DMS153 (cell line): ENCODE results near the gene MED14.

Experiments
- DNase-seq: peaks from one replicate; lab custom pipeline; 2025; lab: John Stamatoyannopoulos, UW

The MED14 gene

DNA sequence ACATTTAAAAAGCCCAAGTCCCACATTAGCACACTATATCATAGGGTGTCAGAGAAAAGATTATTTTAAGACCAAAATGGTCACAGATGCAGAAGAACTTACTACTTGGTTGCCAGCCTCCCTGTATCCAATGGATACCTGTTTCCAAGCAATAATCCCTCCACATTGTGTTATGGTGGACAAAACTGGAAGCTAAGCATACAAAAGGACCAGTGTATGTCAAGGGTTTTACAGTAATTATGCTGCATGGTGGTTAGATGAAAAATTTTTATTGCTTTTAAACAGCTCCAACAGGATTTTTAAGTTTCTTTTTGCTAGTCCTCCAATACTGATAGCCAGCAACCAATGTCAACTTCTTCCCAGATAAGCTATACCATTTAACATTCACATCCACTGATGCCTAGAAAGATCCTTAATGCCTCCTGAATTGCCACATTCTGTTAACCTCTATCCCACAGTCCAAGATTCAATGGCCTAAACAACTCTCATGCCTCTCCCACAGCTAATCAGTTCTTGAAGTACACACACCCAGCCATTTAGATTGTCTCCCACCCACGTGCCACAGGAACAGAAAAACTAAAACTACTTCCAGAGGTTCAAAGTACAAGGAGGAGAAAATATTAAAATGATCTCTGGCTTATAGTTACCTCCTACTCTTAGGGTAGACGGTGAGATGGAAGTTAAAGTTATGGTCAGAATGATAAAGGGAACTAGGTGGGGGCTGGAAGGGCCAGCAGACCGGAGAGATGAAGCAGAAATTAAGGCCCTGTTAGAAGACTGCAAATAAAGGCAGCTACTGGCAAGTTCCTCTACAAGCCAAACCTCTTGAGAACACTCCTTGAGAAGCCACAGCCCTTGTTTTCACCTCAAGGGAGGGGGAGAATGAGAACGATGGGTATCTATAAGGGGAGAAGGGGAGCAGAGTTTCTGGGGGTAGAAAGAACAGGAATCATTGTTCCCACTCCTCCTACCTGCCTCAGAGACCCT, 5.5 kb downstream of the MED14 start:
- no peak for DNase-seq

DNA sequence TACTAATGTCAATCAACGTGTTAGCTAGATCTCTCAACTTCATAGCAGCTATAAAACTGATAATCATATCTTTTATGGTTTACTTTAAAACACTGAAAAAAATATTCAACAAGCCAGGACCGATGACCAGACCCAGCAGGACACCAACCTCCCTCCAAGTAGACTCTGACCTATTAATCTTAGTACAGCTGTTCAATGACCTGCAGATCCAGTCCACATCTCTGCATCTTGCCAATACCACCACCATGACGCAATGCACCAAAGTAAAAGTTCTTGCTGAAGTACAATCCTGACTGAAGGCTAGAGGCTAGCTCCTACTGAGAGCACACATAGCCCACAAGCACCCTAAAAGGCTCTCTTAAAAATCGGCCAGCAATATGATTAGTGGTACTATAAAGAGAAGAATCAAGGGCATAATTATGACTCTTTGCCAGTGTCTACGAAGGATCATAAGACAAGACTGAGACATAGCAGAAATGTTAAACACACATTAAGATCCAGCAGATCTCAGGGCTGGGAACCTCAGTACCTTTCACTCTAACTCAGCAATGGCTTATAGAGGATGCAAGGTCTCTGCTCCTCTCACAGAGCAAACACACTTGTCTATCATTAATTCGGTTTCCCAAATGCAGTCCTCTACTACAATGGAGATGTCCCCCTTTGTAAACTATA, 7.6 kb downstream of the MED14 start:
- no peak for DNase-seq

DNA sequence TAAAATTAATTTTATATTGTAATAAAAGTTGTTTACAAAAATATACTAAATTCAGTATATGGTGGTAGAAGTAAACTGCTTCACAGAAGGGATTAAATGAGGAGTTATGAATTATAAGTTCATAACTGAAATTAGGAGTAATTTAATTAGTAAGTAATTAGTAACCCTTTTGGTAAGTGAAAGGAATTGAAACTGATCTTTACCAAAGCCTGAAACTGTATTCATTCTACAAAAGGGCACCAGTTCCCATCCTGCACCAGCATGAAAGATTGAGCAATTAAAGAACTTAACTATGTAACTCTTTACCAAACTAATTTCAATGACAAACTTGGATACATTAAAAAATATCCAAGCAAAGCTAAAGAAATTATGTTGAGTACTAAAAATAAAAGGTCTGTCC, 8.2 kb downstream of the MED14 start:
- DNase-seq = no peak

DNA sequence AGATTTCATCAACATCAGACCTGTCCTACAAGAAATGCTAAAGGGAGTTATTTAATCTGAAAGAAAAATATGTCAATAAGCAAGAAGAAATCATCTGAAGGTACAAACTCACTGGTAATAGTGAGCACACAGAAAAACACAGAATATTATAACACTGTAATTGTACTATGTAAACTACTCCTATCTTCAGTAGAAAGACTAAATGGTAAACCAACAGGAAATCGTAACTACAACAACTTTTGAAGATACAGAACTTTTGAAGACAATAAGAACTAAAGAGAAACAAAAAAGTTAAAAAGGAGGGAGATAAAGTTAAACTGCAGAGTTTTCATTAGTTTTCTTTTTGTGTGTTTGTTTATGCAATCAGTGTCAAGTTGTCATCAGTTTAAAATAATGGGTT, 12.4 kb downstream of the MED14 start:
- no peak for DNase-seq

DNA sequence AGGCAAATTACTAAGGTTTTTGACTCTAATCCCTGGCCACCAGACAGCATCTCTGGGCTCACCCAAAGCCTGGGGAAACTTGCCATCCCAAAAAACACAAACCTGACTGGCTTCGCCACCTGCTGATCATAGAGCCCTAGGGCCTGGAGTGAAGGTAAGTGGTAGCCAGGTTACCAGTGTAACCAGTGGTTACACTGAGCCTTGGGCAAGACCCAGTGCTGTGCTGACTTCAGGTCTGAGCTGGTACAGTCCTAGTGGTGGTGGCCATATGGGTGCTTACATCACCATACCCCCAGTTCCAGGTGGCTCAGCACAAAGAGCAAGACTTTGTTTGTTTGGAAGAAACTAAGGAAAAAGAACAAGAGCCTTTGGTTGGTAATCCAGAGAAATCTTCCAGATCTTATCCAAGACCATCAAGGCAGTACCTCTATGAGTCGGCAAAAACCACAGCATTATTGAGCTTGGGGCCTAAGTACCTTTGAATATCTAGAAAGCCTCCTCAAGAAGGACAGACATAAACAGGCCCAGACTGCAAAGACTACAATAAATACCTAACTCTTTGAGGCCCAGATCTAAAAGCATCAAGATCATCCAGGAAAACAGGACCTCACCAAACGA, 13.7 kb downstream of the MED14 start:
- no peak for DNase-seq

DNA sequence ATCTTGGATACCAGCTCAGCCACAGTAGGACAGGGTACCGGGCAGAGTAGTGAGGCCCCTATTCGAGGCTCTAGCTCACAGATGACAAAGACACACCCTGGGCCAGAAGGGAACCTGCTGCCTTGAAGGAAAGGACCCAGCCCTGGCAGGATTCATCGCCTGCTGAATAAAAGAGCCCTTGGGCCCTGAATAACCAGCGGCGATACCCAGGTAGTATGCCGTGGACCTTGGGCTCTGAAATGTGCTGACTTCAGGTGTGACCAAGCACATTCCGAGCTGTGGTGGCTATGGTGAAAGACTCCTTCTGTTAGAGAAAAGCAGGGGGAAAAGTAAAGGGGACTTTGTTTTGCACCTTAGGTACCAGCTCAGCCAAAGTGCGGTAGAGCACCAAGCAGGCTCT, 14.6 kb downstream of the MED14 start:
- DNase-seq = no peak

DNA sequence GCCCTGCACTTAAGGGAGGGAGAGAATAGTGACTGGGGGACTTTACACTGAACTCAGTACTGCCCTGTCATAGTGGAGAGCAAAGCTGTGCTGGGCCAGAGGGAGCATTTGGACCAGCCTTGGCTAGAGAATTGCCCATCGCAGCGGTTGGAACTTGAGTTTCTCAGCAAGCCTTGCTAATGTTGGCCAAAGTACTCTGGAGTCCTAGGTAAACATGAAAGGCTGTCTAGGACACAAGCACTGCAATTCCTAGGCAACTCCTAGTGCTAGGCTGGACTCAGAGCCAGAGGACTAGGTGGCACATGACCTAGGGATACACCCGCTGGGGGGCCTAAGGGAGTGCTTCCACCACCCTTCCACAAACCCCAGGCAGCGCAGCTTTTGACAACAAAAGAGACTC, 15.0 kb downstream of the MED14 start:
- no peak for DNase-seq

DNA sequence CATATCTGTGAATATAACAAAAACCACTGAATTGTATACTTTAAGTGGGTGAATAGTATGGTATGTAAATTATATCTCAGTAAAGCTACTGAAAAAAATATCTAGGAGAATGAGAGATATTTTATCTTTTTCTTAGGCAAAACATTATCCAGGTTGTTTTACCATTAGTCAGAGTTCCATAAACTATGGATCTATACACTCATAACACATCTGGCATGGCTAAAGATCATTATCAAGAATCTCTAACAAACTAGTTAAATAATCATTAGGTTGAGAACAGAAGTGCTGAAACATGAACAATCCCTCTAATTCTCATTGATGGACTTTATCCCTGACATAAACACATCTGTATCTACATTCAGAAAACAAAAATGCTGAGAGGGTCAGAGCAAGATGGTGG, 15.6 kb downstream of the MED14 start:
- DNase-seq = no peak

DNA sequence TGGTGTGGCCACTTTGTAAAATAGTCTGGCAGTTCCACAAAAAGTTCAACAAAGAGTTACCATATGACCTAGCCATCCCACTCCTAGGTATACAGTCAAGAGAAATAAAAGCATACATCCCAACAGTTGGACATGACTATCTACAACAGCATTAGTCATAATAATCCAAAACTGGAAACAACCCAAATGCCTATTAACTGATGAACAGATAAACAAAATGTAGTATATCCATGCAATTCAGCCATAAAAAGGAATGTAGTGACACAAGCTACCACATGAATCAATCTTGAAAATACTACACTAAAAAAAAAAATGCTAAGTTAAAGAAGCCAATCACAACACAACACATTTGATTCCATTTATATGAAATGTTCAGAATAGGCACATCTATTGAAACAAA, 16.1 kb downstream of the MED14 start:
- DNase-seq = no peak

DNA sequence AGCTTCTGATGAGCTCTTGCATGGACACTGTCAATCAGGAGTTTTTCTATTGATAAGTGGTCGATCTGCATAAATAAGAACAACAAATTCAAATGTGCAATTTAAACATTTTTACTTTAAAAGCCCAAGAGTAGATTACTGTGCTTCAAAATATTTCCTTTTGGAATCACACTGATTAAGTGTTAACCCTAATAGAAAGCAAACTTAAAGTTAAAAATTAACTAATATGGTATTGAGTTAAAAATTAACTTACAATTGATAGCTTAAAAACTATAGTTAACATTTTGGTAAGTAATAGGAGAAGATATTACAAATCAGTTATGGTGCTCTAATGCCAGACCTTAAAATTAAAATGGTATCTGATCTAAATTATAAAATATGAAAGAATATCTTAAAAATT, 25.9 kb downstream of the MED14 start:
- no peak for DNase-seq

DNA sequence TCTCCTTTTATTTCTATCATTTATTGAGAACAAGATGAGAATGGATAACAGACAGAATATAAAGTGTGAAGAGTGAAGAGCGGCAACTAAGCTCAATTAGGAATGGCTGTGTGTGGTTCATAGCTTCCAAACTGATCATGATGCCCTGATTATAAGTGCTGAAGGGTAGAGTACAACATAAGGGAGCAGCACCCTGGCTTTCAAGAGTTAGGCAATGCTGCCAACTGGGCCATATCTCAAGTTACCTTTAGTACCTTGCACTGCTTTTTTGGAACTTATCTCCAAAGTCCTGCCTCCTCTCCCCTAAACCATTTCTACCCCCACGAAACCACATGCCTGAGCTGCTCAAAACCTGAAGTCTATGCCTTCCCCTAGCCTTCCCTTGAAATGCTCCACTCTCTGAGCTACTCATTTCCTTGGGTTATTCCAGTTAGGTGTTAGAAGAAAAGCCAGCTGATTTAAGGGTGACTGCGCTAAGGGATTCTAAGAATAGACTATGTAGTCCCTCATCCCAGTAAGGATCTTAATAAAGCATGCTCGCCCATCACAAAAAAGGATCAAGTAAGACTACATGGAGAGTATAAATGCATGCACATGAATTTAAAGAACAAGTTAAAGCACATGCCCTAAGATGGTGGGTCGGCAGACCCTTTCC, 29.6 kb downstream of the MED14 start:
- DNase-seq = no peak

DNA sequence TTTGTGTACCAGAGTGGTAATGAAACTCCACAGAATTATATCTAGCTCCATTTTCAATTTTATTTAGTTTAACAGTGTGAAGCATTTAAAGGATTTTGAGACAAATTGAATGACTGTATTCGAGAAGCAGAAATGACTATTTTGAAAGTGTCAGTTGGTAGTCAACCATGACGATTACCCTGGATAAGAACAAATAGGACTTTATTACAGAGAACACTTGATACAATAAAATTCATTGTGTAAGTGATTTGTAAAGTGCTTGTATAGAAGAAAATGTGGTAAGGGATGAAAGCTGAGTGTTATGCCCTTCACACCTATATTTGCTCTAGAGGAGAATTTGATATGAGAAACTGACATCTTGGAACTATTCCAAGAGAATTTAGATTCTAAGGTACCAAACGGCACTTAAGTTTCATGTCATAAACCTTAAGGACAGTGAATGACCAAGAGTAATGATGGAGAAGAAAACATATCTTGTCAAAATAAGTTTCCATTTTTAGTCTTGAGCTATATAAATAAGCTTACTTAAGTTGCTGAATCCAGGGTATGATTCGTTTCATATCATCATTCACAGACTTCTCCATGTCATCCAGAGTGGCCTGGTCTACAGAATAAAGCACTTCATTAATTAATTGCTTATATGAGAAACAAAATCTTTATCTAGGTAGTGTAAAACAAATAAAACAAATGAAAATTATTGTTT, 34.6 kb downstream of the MED14 start:
- DNase-seq = no peak

DNA sequence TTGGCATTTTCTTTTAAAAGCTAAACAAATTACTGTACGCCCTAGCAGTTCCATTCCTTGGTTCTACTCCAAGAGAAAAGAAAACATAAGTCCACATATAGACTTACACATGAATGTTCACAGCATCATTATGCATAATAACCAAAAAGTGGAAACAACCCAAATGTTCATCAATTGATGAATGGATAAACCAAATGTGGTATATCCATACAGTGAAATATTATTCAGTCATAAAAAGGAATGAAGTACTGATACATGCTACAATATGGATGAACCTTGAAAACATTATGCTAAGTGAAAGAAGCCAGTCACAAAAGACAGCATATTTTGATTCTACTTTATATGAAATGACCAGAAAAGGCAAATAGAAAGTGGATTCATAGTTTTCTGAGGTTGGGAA, 36.5 kb downstream of the MED14 start:
- no peak for DNase-seq

DNA sequence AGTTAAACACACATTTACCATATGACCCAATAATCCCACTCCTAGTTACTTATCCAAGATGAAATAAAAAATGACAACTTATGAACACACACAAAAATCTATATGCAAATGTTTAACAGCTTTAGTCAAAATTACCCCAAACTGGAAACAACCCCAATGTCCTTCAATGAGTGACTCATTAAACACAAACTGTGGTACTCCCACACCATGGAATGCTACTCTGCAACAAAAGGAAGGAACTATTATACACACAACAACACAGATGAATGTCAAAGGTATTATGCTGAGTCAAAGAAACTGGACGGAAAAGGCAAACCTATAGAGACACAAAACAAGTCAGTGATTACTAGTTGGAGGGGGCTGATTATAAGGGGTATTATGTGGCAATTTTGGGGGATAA, 40.5 kb downstream of the MED14 start:
- no peak for DNase-seq

DNA sequence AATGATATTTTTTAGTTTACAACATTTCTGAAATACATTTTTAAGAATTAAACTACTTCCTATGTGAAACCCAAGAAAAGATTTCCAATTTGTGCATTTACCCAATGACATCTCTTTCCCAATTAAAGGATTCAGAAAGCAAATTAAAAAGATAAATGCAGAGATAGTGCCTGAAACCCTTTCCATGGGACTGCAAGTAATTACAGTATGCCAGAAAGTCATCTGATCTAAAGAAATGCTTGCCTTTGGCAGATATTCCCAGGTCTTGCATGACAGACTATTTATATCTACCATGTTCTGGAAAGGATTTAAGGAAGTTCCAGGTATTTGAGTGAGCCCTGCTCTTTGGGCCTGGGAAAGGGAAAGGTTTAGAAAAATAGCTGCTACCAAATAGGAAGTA, 46.4 kb downstream of the MED14 start:
- no peak for DNase-seq

DNA sequence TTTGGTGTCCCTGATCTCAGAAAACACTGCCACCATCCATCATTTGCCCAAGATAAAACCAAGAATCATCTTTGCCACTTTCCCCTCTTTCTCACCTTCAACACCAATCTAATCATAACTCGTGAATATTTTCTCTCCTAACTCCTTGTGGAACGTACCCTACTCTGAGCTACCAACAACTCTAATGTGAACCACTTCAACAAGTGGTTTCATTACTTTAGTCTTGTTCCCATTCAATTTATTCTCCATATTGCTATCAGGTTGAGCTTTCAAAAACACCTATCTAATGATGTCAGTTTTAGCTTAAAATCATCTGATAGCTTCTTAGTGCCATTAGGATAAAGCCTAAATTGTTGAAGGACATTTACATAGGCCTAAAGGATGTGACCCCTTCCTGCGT, 48.2 kb downstream of the MED14 start:
- no peak for DNase-seq

DNA sequence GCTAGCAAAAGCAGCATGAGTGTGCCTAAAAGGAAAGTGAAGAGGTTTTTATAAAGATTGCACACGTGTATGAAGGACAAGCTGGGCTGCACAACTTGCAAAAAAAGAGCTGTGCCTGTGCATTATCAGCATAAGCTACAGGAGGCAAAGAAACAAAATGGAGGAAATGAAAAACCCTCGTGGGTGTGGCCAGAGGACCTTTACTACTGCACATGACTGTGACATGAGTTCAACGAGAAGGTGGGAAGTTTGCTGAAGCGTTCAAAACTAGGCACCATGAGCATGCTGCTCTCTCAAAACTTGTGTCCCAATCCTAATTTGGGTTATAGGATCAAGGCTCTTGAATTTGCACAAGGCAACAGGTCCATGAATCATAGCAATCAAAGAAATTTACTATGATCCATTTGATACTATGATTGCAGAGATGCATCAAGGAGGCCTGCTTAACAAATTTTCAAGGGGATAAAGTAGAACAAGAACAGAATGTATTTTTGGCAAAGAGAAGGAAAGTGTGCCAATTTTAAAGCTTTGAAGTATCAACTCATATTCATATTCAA, 49.9 kb downstream of the MED14 start:
- no peak for DNase-seq

DNA sequence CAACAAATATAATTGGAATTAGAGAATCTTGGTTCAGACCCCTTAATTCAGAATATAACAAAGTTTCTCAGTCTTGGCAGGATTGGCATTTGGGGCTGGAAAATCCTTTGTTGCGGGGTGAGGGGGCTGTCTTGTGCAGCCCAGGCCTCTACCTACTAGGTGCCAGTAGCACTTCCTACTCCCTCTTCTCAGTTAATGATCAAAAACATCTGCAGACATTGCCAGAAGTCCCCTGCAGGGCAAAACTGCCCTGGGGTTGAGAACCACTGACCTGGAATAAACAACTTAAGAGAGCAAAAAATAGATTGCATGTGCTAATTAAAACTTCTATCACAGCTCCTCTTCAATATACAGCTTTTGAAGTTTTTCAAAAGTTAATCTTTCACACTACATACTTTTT, 51.2 kb downstream of the MED14 start:
- no peak for DNase-seq

DNA sequence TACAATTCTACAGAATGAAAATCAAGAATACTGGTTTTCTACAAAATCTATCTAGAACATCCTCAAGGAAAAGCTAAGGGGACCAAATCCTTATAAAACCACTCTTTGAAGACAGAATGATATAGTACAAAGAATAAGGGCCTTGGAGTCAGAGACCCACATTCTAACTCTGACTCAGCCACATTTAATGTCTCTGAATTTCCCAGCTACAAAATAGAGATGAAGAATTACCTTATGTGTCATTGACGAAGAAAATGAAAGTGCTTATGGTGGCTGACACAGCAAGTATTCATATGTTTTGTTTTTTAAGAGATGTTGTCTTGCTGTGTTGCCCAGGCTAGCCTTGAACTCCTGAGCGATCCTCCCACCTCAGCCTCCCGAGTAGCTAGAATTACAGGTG, 52.1 kb downstream of the MED14 start:
- no peak for DNase-seq

DNA sequence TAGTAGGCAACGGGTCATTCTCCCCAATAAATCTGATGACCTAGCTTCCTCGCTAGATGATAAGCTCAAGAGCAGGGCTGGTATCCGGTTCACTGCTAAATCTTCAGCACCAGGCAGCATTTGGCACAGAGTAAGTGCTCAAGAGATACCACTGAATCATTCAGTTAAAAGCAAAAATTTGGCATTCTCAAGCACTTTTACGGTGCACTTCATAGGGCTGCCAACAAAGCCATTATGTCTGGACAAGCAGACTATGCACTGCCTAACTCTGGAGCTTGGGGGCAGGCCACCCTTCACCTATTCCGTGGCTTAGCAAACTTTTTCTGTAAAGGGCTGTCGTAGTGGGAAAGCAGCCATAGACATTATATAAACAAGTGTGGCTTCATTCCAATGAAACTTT, 64.2 kb downstream of the MED14 start:
- DNase-seq = no peak

DNA sequence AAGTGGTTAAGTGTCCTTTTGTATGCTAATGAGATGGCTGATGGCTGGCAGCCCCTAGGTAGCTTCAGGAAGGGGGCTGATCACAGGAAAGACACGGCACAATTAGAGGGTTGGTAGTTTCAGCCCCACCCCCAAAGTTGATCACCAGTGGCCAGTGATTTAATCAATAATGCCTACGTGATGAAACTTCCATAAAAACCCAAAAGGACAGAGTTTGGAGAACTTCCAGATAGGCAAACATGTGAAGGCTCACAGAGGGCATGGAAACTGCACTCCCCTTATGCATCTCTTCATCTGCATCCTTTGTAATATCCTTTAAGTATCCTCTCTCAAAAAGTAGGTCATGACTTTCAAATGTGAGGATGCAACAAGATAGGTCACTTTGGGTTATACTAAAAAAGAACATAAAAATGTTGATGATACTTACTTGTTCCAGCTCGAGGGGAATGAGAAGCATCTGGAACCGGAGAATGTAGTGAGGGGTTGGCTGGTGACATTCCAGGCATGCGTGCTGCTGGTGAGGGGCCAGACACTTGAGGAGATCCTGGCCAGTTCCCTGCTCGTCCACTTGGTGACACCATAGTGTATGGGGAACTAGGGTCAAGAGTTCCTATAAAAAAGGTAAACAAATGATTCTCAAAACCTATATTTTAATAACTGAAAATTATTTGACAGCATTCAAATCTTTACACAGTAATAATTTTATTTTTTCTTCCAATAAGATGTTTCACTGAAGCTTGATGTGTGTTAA, 71.3 kb downstream of the MED14 start:
- DNase-seq = no peak
